ENCODE results near the gene MORN1.

DNA sequence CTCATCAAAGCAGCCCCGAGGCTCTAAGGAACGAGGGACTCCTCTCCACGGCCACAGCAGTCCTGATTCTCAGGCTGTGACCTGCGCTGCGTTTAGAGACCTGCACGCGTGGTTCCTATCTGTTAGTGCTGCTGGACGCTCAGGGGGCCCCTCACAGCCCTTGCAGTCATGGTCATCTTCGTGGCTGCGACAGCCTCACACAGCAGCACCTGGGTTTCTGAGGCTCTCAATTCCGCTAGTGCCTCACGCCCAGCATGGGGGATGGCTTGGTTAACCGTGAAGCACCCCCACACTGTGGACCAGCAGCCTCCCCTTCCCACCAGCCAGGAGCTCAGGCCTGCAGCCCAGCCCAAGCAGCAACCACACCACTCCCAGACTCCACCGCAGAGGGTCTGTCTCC lies 7.8 kb downstream of the MORN1 start:
- TF ChIP-seq SMC3 (IDR thresholded peaks at IDR 0.05; ENCODE audit: low read depth, low read length) (no peak), NFIC (IDR thresholded peaks at IDR 0.05; ENCODE audit: borderline replicate concordance) (no peak), FOSL2 (IDR thresholded peaks at IDR 0.05; ENCODE audit: borderline replicate concordance, low read depth) (no peak), YY1 (IDR thresholded peaks at IDR 0.05; ENCODE audit: low read depth) (no peak), CTCF (IDR thresholded peaks at IDR 0.05) (no peak), FOXM1 (IDR thresholded peaks at IDR 0.05; ENCODE audit: low read depth) (no peak), POLR2AphosphoS5 (IDR thresholded peaks at IDR 0.05; ENCODE audit: low read depth, low read length) (no peak), FOXJ3 (CRISPR knock-in tag; IDR thresholded peaks at IDR 0.05) (no peak), SIN3A (IDR thresholded peaks at IDR 0.05; ENCODE audit: borderline replicate concordance, low read depth, low read length) (no peak), GABPA (IDR thresholded peaks at IDR 0.05; ENCODE audit: low read depth) (no peak), REST (IDR thresholded peaks at IDR 0.05; ENCODE audit: low read depth, low read length) (no peak), RFX5 (IDR thresholded peaks at IDR 0.05; ENCODE audit: low read length) (no peak)
- TF ChIP-seq, protein P1, sequence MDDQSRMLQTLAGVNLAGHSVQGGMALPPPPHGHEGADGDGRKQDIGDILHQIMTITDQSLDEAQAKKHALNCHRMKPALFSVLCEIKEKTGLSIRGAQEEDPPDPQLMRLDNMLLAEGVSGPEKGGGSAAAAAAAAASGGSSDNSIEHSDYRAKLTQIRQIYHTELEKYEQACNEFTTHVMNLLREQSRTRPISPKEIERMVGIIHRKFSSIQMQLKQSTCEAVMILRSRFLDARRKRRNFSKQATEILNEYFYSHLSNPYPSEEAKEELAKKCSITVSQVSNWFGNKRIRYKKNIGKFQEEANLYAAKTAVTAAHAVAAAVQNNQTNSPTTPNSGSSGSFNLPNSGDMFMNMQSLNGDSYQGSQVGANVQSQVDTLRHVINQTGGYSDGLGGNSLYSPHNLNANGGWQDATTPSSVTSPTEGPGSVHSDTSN (IDR thresholded peaks at IDR 0.05), result no peak

Measured in SK-N-SH (cell line).